ENCODE results near the gene MYO19. TPM values are rescaled to one million over a fixed set of nuclear protein-coding genes. Genes with fewer than 3 reads are reported as not detected.
A peak's percentile ranks its signal among the peaks of the same experiment; 100 is the strongest.

Gene MYO19
- total RNA-seq, 2 donors from 2014 or later: 37.4 to 78.1 TPM

- Histone ChIP-seq H3K36me3 (replicated peaks in 1 of 2; ENCODE audit: insufficient read depth in 1 of 2, low read depth in 2 of 2) (no peaks in the 10 kb centered on the region), H3K9me3 (no peaks in the 10 kb centered on the region), H3K27me3 (no peaks in the 10 kb centered on the region), H3K4me3 (no peak overlapping the region), H3K27ac (peak overlapping the region in 1 of 4 donors; percentile 100), H3K4me1 (peaks cover 41% of the 10 kb centered on the region)
- TF ChIP-seq POLR2A (IDR thresholded peaks at IDR 0.05) (peak in 1 of 3 donors; percentile 5), CTCF (IDR thresholded peaks at IDR 0.05) (no peak)
- no peak for ATAC-seq
- no peak for DNase-seq
- intact Hi-C loops (cut with DNase I): loop anchor here (10.0 kb wide), 1 partner anchor 47 kb away; the partner anchor contains the start of gene DHRS11
These were observed 13.1 kb upstream of the MYO19 start for GRCh38 chr17:36547776-36548175.

- Histone ChIP-seq H3K4me3 (peak overlapping the region in 1 of 2 donors; percentile 97), H3K4me1 (peaks cover 39% of the 10 kb centered on the region), H3K36me3 (replicated peaks in 1 of 2; ENCODE audit: insufficient read depth in 1 of 2, low read depth in 2 of 2) (no peaks in the 10 kb centered on the region), H3K27ac (peak overlapping the region in 3 of 4 donors; percentile 95 to 100 (median 100)), H3K9me3 (no peaks in the 10 kb centered on the region), H3K27me3 (no peaks in the 10 kb centered on the region)
- intact Hi-C loops (cut with DNase I): loop anchor here (10.0 kb wide), 1 partner anchor 48 kb away; the partner anchor contains the start of gene DHRS11
- DNase-seq (no peak), ATAC-seq (no peak)
- WGBS, 2 donors: 6% methylated on average over 7 of the region's 7 CpGs
- TF ChIP-seq POLR2A (IDR thresholded peaks at IDR 0.05) (no peak), CTCF (IDR thresholded peaks at IDR 0.05) (no peak)
These were observed 11.9 kb upstream of the MYO19 start for GRCh38 chr17:36546418-36547093.

GRCh38 chr17:36545465-36546417, 11.1 kb upstream of the MYO19 start:
- H3K9me3 ChIP-seq: no peaks in the 10 kb centered on the region
- TF ChIP-seq CTCF (IDR thresholded peaks at IDR 0.05): peak in 3 of 7 experiments; percentile 15 to 30 (median 19)
- TF ChIP-seq POLR2A (IDR thresholded peaks at IDR 0.05): peak; percentile 77 to 85 (median 84)
- H3K27me3 ChIP-seq: no peaks in the 10 kb centered on the region
- peak overlapping the region; percentile 81 to 97 for H3K4me3 ChIP-seq
- DNase-seq: peak; percentile 97 to 98 (median 97)
- intact Hi-C loops (cut with DNase I): loop anchor here (10.0 kb wide), 1 partner anchor 49 kb away; the partner anchor contains the start of gene DHRS11
- H3K4me1 ChIP-seq: peaks cover 39% of the 10 kb centered on the region
- peak; percentile 92 for ATAC-seq
- H3K36me3 ChIP-seq (replicated peaks in 1 of 2; ENCODE audit: insufficient read depth in 1 of 2, low read depth in 2 of 2): no peaks in the 10 kb centered on the region
- WGBS, 2 donors: 0% methylated on average over 14 to 60 of the region's 60 CpGs
- H3K27ac ChIP-seq: peak overlapping the region; percentile 95 to 100 (median 100)

GRCh38 chr17:36545077-36545464, 10.4 kb upstream of the MYO19 start:
- H3K9me3 ChIP-seq: no peaks in the 10 kb centered on the region
- H3K4me3 ChIP-seq: peak overlapping the region; percentile 81 to 97
- intact Hi-C loops (cut with DNase I): loop anchor here (10.0 kb wide), 1 partner anchor 50 kb away; the partner anchor contains the start of gene DHRS11
- DNase-seq (no peak), ATAC-seq (peak; percentile 22)
- TF ChIP-seq POLR2A (IDR thresholded peaks at IDR 0.05) (peak in 1 of 3 donors; percentile 25), CTCF (IDR thresholded peaks at IDR 0.05) (no peak)
- H3K27me3 ChIP-seq: no peaks in the 10 kb centered on the region
- 0% methylated on average over 31 of the region's 38 CpGs; no CpG with 5 or more reads in 1 of the 2 donors for WGBS, 2 donors
- H3K27ac ChIP-seq: peak overlapping the region; percentile 95 to 100 (median 100)
- peaks cover 39% of the 10 kb centered on the region for H3K4me1 ChIP-seq
- no peaks in the 10 kb centered on the region for H3K36me3 ChIP-seq (replicated peaks in 1 of 2; ENCODE audit: insufficient read depth in 1 of 2, low read depth in 2 of 2)
